CD4-positive, alpha-beta T cell treated with Interleukin-6 for 4 hours (primary cell): ENCODE results near the gene MTAP.

Source experiments
- DNase-seq: peaks from one replicate; pipeline ENCODE4 v3.0.0-alpha.2; 2020; ENCODE audit warnings: mixed read lengths

MTAP gene

GRCh38 chr9:21974343-21974721 is 171.9 kb downstream of the MTAP start:
- DNase-seq, result no peak

GRCh38 chr9:21974722-21975409 is 172.4 kb downstream of the MTAP start:
- DNase-seq, result peak; percentile 45

GRCh38 chr9:21976334-21976875 is 174.0 kb downstream of the MTAP start:
- DNase-seq, result no peak

DNA sequence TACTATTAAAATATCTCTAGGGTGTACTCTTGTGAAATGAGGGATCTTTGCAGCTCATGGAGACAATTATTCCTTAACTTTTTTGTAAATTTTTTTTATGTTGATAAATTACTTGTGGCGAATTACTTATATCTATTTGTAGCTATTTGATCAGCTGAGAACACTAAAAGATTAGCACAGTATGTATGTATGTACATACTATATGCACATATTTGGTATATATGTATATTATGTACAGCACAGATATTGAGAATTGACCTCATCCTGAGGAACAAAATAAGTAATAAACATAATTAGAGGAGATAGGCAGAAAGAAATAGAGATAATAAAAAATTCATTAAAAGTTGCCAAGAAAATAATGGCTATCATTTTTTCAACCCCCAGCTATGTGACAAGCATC is 180.0 kb downstream of the MTAP start:
- DNase-seq, result no peak

DNA sequence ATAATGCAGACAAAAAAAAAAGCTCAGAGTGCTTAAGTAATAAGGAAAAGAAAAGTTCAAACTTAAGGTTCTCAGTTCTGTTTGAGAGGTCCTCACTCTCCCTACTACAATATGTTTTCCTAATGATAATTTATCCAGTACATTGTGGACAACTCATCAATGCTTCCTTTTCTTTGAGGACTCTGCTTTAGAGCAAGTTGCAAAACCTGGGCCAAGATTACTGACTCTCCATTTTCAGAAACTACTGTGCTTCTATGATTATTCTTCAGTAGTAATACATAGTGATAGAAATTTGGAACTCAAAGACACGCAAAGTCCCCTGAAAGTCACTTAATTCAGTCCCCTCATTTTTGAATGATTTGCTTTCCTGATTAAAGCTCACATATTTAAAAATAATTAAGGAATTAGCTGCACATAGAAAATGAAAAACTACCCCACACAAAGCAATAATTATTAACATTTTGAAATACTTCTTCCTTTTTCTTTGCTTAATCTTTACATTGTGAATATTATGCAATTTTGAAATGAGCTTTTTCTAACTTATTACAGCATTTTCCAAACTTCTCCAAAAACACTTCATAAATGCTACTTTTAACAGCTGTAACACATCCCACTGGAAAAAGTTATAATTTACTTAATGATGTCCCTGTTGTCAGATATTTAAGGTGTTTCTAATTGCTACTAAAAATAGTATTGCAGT is 180.6 kb downstream of the MTAP start:
- no peak for DNase-seq

DNA sequence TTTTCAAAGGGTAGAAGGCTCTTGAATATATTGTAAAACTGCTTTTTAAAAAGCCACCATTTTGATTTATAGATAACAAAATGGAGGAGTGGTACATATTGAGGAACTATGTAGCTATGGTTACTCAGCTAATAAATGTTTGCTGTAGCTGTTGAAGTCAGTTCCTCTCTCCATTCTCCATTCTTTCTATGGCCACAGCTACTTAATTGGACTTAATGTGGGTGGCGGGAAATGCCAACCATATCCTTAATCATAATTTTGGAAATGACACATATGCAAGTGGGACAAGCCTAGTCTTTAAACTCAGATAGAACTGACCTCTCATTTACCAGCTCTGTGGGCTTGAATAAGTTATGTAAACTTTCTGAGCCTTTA is 181.1 kb downstream of the MTAP start:
- no peak for DNase-seq

DNA sequence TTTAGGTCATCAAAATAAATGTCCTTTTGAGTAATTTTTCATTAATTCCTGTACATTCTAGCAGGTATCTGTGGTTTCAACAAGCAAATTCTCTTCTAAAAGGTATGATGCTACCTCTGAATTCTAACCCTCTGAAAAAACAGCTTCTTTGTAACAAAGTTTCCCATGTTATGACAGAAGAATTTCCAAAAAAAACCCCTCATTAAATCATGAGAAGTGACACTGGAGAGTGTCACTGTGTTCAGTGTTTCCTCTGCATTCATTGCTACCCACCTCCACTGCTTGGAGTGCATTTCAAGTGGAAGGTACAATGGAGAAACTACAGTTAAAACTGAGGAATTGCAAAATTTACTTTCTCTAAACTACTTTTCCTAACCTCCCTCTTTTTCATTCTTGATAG is 181.7 kb downstream of the MTAP start:
- DNase-seq, result no peak

DNA sequence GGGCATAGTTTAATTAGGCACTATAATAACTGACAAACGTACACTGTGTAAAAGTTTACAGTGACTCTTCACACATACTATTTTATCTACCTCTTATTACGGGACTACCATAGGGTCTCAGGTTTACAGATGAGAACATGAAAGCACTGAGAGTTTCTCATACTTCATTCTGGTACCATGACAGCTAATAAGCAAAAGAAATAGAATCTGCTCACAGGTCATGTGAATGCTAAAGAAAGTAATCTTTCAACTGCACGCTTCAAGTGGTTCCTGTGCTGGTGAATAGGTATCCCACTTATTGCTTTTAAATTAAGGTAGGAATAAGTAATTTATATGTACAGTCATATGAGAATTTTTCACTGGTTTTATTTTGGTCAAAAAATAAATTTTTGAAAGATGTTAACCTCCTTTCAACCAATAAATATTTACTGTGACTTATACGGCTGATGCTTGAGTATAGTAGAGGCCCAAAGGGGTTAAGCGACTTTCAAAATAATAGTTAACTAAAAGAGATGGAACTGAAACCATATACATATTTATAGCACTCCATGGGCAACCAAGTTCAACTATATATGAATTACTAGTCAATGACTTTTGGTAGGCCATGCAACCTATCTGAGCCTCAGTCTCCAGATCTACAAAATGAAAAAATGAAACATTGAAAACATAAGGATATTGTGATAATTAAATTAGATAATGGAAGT is 183.7 kb downstream of the MTAP start:
- no peak for DNase-seq
